ENCODE data around the gene PLCL1.

The PLCL1 gene

DNA sequence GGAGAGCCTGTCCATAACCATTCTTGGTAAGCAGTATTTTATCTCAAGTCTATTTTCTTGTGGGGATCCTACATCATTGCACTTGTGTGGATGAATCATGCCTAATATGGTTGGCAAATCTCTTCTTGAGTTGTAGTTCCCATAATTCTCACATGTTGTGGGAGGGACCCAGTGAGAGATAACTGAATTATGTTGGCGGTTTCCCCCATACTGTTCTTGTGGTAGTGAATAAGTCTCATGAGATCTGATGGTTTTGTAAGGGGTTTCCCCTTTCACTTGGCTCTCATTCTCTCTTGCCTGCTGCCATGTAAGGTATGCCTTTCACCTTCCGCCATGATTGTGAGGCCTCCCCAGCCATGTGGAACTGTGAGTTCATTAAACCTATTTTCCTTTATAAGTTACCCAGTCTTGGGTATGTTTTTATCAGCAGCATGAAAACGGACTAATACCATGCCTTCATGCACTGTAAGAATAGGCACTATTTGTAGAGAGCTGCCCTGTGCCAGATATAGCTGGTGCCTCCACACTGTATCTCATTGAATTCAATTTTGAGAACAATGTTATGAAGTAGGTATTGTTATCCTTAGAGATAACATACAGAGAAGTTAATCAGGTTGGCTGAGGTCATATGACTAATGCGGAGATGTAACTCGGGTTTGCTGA lies 148.3 kb downstream of the PLCL1 start:
- no peak for DNase-seq (ENCODE audit: low read depth in 2 of 2)

DNA sequence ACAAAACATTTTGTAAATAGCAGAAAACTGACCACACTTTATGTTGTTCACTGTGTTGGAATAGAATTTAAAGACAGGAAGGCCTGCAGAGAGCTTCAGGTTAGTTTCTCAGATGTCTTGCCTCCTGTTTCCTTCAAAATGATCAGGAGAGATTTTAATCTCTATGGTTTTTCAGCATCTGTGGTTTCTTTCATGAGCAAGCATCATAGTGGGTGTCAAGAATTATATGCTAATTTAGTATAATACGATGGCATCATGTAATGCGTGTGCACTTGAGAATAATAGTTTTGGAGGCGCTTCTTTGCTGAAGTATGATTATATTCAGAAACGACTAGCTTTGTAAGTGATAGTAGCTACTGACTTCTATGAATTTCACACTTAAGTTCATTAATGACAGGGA lies 149.9 kb downstream of the PLCL1 start:
- DNase-seq (ENCODE audit: low read depth in 2 of 2): no peak

DNA sequence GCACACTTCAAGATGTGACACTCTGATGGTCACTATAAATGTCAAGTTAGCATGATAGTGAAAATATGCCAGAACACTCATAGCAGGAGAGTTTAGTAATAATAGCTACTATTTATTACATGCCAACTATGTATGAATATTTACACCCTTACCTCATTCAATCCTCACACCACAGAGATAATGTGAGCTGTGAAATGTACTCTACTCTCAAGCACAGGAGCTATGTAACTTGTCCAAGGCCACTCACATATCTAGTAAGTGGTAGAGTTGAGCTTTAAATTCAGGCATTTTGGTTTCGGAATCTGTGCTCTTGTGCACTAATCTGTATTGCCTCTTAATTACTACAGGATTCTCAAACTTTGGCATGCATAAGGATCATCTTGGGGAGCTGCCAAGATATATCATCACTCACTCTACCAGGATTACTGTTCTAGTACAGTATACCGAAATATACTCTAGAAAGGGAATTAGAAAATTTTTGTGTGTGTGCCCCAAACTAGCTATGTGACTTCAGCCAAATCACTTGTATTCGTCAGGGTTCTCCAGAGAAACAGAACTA lies 154.3 kb downstream of the PLCL1 start:
- no peak for DNase-seq (ENCODE audit: low read depth in 2 of 2)

DNA sequence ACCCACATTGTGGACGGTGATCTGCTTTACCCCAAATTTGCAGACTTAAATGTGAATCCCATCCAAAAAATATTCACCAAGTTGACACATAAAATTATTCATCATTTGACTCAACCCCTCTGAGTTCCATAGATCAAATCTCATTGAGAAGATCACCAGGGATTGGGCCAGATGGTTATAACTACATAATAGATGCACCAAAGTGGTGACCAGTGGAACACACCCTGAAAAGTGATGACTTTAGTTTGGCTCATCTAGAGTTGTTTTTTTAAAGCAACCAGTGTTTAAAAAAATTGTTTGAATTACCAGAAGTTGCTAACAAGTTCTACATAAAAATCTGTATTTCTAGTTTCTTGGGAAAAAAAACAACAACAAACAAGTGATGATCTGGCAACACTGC lies 155.0 kb downstream of the PLCL1 start:
- no peak for DNase-seq (ENCODE audit: low read depth in 2 of 2)

DNA sequence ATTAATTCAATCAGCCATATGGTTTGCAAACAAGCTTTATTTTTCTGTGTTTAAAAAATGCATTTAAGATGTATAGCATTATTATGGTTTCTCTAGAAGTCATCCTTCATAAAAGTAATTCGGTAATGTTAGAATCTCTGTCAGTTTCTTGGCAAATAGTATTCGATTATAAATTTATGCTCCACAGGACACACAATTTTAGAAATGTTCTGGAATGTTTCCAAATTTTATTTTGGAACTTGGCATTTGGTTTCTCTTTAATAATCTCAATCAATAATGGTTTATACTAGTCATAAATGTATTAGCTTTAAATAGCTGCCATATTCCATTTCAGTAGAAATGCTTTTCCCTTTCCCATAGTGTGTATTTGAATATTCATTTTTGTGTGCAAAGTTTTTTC lies 156.4 kb downstream of the PLCL1 start:
- DNase-seq (ENCODE audit: low read depth in 2 of 2): no peak

DNA sequence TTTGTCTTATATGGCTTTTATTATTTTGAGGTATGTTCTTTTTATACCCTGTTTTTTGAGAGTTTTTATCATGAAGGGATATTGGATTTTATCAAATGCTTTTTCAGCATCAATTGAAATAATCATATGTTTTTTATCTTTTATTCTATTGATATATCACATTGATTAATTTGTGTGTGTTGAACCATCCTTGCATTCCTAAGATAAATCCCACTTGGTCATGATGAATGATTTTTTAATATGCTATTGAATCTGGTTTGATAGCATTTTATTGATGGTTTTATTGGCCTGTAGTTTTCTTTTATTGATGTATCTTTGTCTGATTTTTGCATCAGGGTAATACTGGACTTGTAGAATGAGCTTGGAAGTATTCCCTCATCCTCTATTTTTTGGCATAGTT lies 160.3 kb downstream of the PLCL1 start:
- no peak for DNase-seq (ENCODE audit: low read depth in 2 of 2)

DNA sequence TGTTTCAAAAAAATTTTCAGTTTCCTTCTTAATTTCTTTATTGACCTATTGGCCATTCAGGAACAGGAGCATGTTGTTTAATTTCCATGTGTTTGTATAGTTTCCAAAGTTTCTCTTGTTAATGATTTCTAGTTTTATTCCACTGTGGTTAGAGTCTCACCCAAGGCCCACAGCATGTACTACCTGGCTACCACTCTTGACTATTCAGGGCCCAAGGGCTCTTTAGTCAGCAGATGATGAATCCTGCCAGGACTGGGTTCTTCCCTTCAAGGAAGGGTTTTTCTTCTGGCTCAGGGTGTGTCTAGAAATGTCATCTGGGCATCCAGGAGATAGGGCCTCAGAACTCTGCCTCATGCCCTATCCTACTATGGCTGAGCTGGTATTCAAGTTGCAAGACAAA lies 161.4 kb downstream of the PLCL1 start:
- no peak for DNase-seq (ENCODE audit: low read depth in 2 of 2)

DNA sequence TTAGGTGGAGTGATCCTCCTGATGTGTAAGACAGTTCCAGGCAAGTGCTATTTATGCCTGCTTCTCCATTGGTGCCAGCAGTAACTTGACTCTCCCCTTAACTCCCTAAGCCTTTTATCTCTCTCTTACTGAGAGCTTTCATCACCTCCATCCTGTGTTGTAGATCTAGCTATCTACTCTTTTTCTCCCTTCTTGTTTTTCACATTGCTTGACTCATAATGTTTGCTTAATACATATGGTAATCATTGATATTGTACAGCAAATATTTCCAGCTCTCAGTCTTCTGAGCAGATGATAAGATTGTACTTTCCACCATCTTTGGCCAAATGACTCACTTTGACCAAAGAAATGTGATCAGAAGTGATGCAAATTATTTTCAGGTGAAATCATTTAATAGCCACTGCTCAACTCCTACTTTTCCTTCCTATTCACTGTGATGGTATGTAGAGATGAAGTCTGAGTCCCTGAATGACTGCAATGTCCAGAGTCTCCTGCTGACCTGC lies 165.0 kb downstream of the PLCL1 start:
- DNase-seq (ENCODE audit: low read depth in 2 of 2): no peak

- DNase-seq (ENCODE audit: low read depth in 2 of 2): no peak
Measured at GRCh38 chr2:197972061-197972460, 167.7 kb downstream of the PLCL1 start.

DNA sequence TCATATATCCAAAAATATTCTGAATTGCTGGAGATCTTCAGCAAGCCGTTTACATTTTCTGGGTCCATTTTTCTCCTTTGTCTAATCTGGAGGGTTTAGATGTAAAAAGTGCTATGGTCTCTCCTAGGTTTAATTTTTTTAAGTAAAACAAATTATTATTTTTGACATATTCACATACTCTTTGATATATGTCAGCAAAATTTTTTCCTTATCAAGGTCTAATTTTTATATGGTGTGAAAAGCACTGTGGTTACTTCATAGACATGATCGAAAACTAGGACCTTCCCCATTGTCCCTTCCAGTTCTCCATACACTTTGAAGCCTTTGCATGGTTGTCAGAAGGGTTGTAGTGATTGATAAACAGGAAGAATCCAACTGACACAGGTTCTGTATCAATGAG lies 168.2 kb downstream of the PLCL1 start:
- DNase-seq (ENCODE audit: low read depth in 2 of 2): no peak

DNA sequence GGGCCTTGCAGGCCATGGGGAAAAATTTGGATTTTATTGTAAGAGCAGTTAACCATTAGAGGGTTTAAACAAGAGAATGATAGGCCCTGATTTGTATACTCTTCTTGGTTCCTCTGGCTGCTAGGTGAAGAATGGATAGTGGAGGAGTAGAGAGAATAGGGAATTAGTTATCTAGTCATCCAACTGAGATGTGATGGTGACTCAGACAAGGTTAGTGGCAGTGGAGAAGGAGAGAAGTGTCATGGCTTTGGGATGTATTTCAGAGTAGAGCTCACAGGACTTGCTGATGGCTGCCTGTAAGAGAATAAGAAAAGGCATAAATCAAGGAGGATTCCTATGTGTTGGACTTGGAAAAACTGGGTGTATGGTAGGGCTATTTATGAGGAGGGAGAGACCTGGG lies 169.4 kb downstream of the PLCL1 start:
- no peak for DNase-seq (ENCODE audit: low read depth in 2 of 2)

GRCh38 chr2:197975931-197976519 lies 171.6 kb downstream of the PLCL1 start:
- DNase-seq (ENCODE audit: low read depth in 2 of 2): no peak

DNA sequence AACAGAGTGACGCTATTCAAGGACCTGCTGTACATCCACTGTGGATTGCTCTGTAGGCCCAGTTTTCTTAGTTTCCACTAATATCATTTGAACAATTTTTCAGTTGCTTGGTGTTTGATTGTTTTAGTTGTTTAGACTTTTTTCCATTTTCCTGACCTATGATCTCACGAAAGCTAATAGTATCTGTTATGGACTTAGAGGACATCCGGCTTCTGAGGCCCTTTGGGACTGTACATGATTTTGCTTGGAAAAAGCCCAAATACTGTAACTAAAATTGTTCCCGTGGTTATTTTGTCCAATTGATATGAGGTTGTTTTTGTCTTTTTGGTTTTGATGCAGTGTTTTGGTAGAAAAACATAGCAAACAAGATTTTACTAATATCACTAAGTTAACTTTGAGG lies 174.6 kb downstream of the PLCL1 start:
- no peak for DNase-seq (ENCODE audit: low read depth in 2 of 2)

- no peak for DNase-seq (ENCODE audit: low read depth in 2 of 2)
Measured at GRCh38 chr2:197982565-197982964, 178.2 kb downstream of the PLCL1 start.

GRCh38 chr2:197985029-197985638 lies 180.7 kb downstream of the PLCL1 start:
- no peak for DNase-seq (ENCODE audit: low read depth in 2 of 2)

DNA sequence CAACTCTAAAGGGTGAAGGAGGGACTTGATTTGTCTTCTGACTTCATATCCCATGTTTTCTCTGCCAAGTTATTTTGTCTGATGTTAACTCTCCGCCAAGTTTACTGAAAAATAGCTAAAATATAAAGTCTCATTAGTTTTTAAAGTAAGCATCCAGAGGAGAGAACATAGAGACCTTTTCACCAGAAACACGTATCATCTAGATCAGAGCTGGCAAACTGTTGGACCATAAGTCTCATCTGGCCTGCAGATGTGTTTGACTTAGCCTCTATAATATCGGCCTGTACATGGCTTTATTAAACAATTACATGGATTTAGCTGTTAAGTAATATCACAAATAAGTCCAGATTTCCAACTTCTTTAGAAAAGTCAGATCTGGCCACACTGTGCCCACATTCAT lies 182.6 kb downstream of the PLCL1 start:
- no peak for DNase-seq (ENCODE audit: low read depth in 2 of 2)

DNA sequence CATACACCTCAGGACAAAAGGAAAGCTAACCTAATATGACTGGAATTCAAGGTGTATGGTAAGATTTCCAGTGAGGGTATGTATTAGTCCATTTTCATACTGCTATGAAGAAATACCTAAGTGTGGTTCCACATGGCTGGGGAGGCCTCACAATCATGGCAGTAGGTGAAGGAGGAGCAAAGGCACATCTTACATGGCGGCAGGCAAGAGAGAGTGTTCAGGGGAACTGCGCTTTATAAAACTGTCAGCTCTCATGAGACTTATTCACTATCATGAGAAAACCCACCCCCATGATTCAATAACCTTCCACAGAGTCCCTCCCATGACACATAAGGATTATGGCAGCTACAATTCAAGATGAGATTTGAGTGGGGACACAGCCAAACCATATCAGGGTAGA lies 186.0 kb downstream of the PLCL1 start:
- no peak for DNase-seq (ENCODE audit: low read depth in 2 of 2)

GRCh38 chr2:197992482-197993133 lies 188.2 kb downstream of the PLCL1 start:
- DNase-seq (ENCODE audit: low read depth in 2 of 2): no peak

GRCh38 chr2:197993363-197993762 lies 189.0 kb downstream of the PLCL1 start:
- DNase-seq (ENCODE audit: low read depth in 2 of 2): no peak

GRCh38 chr2:197993830-197994229 lies 189.4 kb downstream of the PLCL1 start:
- DNase-seq (ENCODE audit: low read depth in 2 of 2): no peak

- DNase-seq (ENCODE audit: low read depth in 2 of 2): no peak
Measured at GRCh38 chr2:197994751-197995150, 190.4 kb downstream of the PLCL1 start.

DNA sequence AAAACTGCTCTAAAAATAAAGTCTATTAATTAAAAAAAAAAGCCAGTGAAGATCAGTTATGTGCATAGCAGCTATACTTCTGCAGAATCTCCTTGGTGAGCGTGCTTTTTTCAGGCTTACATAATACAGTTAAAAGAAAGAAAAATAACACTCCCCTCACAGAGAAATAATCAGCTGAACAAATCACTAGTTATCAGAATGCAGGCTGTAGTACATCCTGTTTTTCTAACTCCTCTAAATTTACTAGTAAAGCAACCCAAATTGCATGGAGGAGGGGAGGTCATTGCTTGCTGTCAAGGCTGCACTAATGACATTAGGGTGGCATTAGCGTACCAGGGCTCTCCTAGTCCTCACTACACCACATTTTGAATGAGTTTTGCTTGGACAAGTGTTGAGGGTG lies 192.2 kb downstream of the PLCL1 start:
- DNase-seq (ENCODE audit: low read depth in 2 of 2): no peak

Data from stimulated activated CD8-positive, alpha-beta memory T cell treated with anti-CD3 and anti-CD28 coated beads, Interleukin-15, amount 100 ng/mL, for 48 hours (primary cell).